NCI-H748 (cell line): ENCODE data around the gene NAT9.

Experiments used
- DNase-seq: peaks from one replicate; lab custom pipeline; 2025; ENCODE audit not compliant: unreplicated experiment; lab: John Stamatoyannopoulos, UW

The NAT9 gene

GRCh38 chr17:74731347-74731605 lies 44.9 kb downstream of the NAT9 start:
- no peak for DNase-seq

GRCh38 chr17:74730491-74731346 lies 45.4 kb downstream of the NAT9 start:
- DNase-seq, result no peak

- DNase-seq, result no peak
Observed at GRCh38 chr17:74729866-74730265, 46.3 kb downstream of the NAT9 start.

- DNase-seq, result no peak
Observed at GRCh38 chr17:74729368-74729767, 46.8 kb downstream of the NAT9 start.

- DNase-seq, result no peak
Observed at GRCh38 chr17:74728702-74729075, 47.5 kb downstream of the NAT9 start.

GRCh38 chr17:74728033-74728701 lies 48.0 kb downstream of the NAT9 start:
- no peak for DNase-seq

GRCh38 chr17:74725111-74725510 lies 51.0 kb downstream of the NAT9 start:
- no peak for DNase-seq

- DNase-seq, result no peak
Observed at GRCh38 chr17:74723891-74724290, 52.3 kb downstream of the NAT9 start.

- DNase-seq, result no peak
Observed at GRCh38 chr17:74722782-74723181, 53.4 kb downstream of the NAT9 start.
